ENCODE results near the gene C5orf34.

DNA sequence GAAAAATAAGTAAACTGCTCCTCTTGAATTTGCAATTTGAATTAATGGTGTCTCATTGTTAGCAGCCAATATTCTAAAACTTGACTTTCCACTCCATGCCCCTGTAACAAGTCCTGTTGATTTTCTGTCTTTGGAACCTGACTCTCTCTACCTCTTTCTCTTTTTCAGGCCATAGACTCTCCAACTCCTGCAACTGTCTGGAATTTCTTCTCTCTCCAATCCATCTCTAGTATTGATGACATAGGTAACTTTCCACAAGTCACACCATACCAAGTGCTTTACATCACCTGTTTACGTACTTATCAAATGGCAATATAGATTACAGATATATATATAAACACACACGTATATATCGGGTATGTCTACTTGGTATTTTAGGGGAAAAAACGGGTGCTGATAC, 923 bp downstream of the C5orf34 start:
- TF ChIP-seq, protein P1, sequence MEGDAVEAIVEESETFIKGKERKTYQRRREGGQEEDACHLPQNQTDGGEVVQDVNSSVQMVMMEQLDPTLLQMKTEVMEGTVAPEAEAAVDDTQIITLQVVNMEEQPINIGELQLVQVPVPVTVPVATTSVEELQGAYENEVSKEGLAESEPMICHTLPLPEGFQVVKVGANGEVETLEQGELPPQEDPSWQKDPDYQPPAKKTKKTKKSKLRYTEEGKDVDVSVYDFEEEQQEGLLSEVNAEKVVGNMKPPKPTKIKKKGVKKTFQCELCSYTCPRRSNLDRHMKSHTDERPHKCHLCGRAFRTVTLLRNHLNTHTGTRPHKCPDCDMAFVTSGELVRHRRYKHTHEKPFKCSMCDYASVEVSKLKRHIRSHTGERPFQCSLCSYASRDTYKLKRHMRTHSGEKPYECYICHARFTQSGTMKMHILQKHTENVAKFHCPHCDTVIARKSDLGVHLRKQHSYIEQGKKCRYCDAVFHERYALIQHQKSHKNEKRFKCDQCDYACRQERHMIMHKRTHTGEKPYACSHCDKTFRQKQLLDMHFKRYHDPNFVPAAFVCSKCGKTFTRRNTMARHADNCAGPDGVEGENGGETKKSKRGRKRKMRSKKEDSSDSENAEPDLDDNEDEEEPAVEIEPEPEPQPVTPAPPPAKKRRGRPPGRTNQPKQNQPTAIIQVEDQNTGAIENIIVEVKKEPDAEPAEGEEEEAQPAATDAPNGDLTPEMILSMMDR (IDR thresholded peaks at IDR 0.05; ENCODE audit: low read length): no peak
- no peak for TF ChIP-seq EZH2 (IDR thresholded peaks at IDR 0.05; ENCODE audit: borderline replicate concordance, low read length)

All from OCI-LY1 (cell line).